LNCaP clone FGC (cell line): ENCODE results near the gene WDR87.

ENCODE experiments used
- DNase-seq: peaks from one replicate; pipeline ENCODE4 v3.0.0-alpha.2; 2011; ENCODE audit warnings: low read depth
- H3K4me3 ChIP-seq: 2 replicates; pipeline ENCODE4 v1.5.1; 2011; ENCODE audit warnings: mild to moderate bottlenecking, low read depth, low read length, control low read depth
- TF ChIP-seq, protein P1 (sequence below): IDR thresholded peaks from 2 replicates; pipeline ENCODE4 v1.5.1; 2012; ENCODE audit warnings: mild to moderate bottlenecking; ENCODE audit not compliant: control insufficient read depth, insufficient read depth; ENCODE audit errors: extremely low read depth

WDR87 gene

GRCh38 chr19:37950471-37951175, 44.2 kb upstream of the WDR87 start:
- H3K4me3 ChIP-seq, result no peak overlapping the region
- TF ChIP-seq, protein P1, sequence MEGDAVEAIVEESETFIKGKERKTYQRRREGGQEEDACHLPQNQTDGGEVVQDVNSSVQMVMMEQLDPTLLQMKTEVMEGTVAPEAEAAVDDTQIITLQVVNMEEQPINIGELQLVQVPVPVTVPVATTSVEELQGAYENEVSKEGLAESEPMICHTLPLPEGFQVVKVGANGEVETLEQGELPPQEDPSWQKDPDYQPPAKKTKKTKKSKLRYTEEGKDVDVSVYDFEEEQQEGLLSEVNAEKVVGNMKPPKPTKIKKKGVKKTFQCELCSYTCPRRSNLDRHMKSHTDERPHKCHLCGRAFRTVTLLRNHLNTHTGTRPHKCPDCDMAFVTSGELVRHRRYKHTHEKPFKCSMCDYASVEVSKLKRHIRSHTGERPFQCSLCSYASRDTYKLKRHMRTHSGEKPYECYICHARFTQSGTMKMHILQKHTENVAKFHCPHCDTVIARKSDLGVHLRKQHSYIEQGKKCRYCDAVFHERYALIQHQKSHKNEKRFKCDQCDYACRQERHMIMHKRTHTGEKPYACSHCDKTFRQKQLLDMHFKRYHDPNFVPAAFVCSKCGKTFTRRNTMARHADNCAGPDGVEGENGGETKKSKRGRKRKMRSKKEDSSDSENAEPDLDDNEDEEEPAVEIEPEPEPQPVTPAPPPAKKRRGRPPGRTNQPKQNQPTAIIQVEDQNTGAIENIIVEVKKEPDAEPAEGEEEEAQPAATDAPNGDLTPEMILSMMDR, result no peak
- no peak for DNase-seq

GRCh38 chr19:37948362-37948761, 42.0 kb upstream of the WDR87 start:
- no peak overlapping the region for H3K4me3 ChIP-seq
- DNase-seq, result no peak
- TF ChIP-seq, protein P1, result no peak

- DNase-seq, result no peak
- H3K4me3 ChIP-seq, result no peak overlapping the region
- TF ChIP-seq, protein P1, result no peak
Measured at GRCh38 chr19:37947778-37948177, 41.4 kb upstream of the WDR87 start.

- TF ChIP-seq, protein P1, result no peak
- no peak for DNase-seq
- H3K4me3 ChIP-seq, result no peak overlapping the region
Measured at GRCh38 chr19:37946132-37946531, 39.7 kb upstream of the WDR87 start.

GRCh38 chr19:37943480-37943879, 37.1 kb upstream of the WDR87 start:
- no peak overlapping the region for H3K4me3 ChIP-seq
- TF ChIP-seq, protein P1, result no peak
- no peak for DNase-seq

- no peak for DNase-seq
- H3K4me3 ChIP-seq, result no peak overlapping the region
- TF ChIP-seq, protein P1, result no peak
Measured at GRCh38 chr19:37942516-37942902, 36.1 kb upstream of the WDR87 start.
